DLD1 (cell line): ENCODE results near the gene SMOC2.

ENCODE experiments used
- in situ Hi-C: cut with HindIII; loops from 2 replicates; pipeline ENCODE4 v1.10.0; 2017; ENCODE audit warnings: low sequenced_read_pairs

Gene SMOC2

GRCh38 chr6:168475188-168476013 is 34.4 kb downstream of the SMOC2 start:
- in situ Hi-C loops: no loop called here

GRCh38 chr6:168479421-168479820 is 38.4 kb downstream of the SMOC2 start:
- in situ Hi-C loops: no loop called here

GRCh38 chr6:168480481-168480880 is 39.5 kb downstream of the SMOC2 start:
- in situ Hi-C loops: no loop called here

- in situ Hi-C loops: no loop called here
These were observed 44.8 kb downstream of the SMOC2 start for GRCh38 chr6:168485818-168486217.

GRCh38 chr6:168490757-168491156 is 49.8 kb downstream of the SMOC2 start:
- in situ Hi-C loops: no loop called here

GRCh38 chr6:168493976-168494375 is 53.0 kb downstream of the SMOC2 start:
- in situ Hi-C loops: no loop called here

GRCh38 chr6:168494726-168495125 is 53.7 kb downstream of the SMOC2 start:
- in situ Hi-C loops: no loop called here

- in situ Hi-C loops: no loop called here
These were observed 54.1 kb downstream of the SMOC2 start for GRCh38 chr6:168495133-168495532.

GRCh38 chr6:168495636-168496035 is 54.7 kb downstream of the SMOC2 start:
- in situ Hi-C loops: no loop called here

GRCh38 chr6:168496139-168496996 is 55.4 kb downstream of the SMOC2 start:
- in situ Hi-C loops: no loop called here

- in situ Hi-C loops: no loop called here
These were observed 56.0 kb downstream of the SMOC2 start for GRCh38 chr6:168496997-168497331.

- in situ Hi-C loops: no loop called here
These were observed 56.4 kb downstream of the SMOC2 start for GRCh38 chr6:168497381-168497780.

- in situ Hi-C loops: no loop called here
These were observed 57.3 kb downstream of the SMOC2 start for GRCh38 chr6:168498161-168498843.

- in situ Hi-C loops: no loop called here
These were observed 58.2 kb downstream of the SMOC2 start for GRCh38 chr6:168499045-168499650.

- in situ Hi-C loops: no loop called here
These were observed 59.5 kb downstream of the SMOC2 start for GRCh38 chr6:168500519-168500918.

- in situ Hi-C loops: no loop called here
These were observed 60.6 kb downstream of the SMOC2 start for GRCh38 chr6:168501561-168501960.

- in situ Hi-C loops: no loop called here
These were observed 63.4 kb downstream of the SMOC2 start for GRCh38 chr6:168504366-168504765.

GRCh38 chr6:168506460-168506859 is 65.5 kb downstream of the SMOC2 start:
- in situ Hi-C loops: loop anchor here (5.0 kb wide), 1 partner anchor 91 kb away; no protein-coding TSS in a partner anchor

- in situ Hi-C loops: loop anchor here (5.0 kb wide), 1 partner anchor 90 kb away; no protein-coding TSS in a partner anchor
These were observed 66.3 kb downstream of the SMOC2 start for GRCh38 chr6:168507297-168507696.

- in situ Hi-C loops: loop anchor here (5.0 kb wide), 1 partner anchor 90 kb away; no protein-coding TSS in a partner anchor
These were observed 66.7 kb downstream of the SMOC2 start for GRCh38 chr6:168507730-168508129.

- in situ Hi-C loops: loop anchor here (5.0 kb wide), 1 partner anchor 88 kb away; no protein-coding TSS in a partner anchor
These were observed 67.9 kb downstream of the SMOC2 start for GRCh38 chr6:168508903-168509302.
